GM18868 (cell line): ENCODE results near the gene MICAL3.
"Not testable (repeated sequence)": the region's sequence is repeated elsewhere in the genome, so short reads cannot be mapped to it uniquely, and the experiment has no call there.

ENCODE experiments used
- ATAC-seq: cut with Tn5 transposase; IDR thresholded peaks from one replicate; pipeline ENCODE4 v1.9.1; 2021; ENCODE audit warnings: mild to moderate bottlenecking, moderate library complexity; ENCODE audit not compliant: unreplicated experiment

MICAL3 gene

GRCh38 chr22:17939011-17939410 lies 85.3 kb downstream of the MICAL3 start:
- no peak for ATAC-seq

GRCh38 chr22:17938484-17938924 lies 85.9 kb downstream of the MICAL3 start:
- no peak for ATAC-seq

GRCh38 chr22:17932457-17932856 lies 91.9 kb downstream of the MICAL3 start:
- not testable (repeated sequence) for ATAC-seq

- no peak for ATAC-seq
Measured at GRCh38 chr22:17931400-17931825, 92.9 kb downstream of the MICAL3 start.

- ATAC-seq: no peak
Measured at GRCh38 chr22:17930455-17931313, 93.7 kb downstream of the MICAL3 start.

GRCh38 chr22:17929909-17930308 lies 94.5 kb downstream of the MICAL3 start:
- ATAC-seq: no peak

GRCh38 chr22:17928391-17928790 lies 96.0 kb downstream of the MICAL3 start:
- no peak for ATAC-seq

GRCh38 chr22:17927062-17927461 lies 97.3 kb downstream of the MICAL3 start:
- ATAC-seq: no peak

- no peak for ATAC-seq
Measured at GRCh38 chr22:17926516-17926915, 97.8 kb downstream of the MICAL3 start.

- no peak for ATAC-seq
Measured at GRCh38 chr22:17925431-17925841, 98.9 kb downstream of the MICAL3 start.

GRCh38 chr22:17924735-17925364 lies 99.5 kb downstream of the MICAL3 start:
- no peak for ATAC-seq

GRCh38 chr22:17924076-17924475 lies 100.3 kb downstream of the MICAL3 start:
- no peak for ATAC-seq

GRCh38 chr22:17922925-17923903 lies 101.1 kb downstream of the MICAL3 start:
- no peak for ATAC-seq

- no peak for ATAC-seq
Measured at GRCh38 chr22:17921871-17922821, 102.2 kb downstream of the MICAL3 start.

GRCh38 chr22:17920992-17921650 lies 103.2 kb downstream of the MICAL3 start:
- no peak for ATAC-seq

GRCh38 chr22:17920145-17920605 lies 104.2 kb downstream of the MICAL3 start:
- no peak for ATAC-seq

- ATAC-seq: no peak
Measured at GRCh38 chr22:17919276-17920144, 104.9 kb downstream of the MICAL3 start.

GRCh38 chr22:17918840-17919239 lies 105.5 kb downstream of the MICAL3 start:
- no peak for ATAC-seq
